Motor neuron (in vitro differentiated cells): ENCODE measurements around the gene SETBP1. TPM values are rescaled to one million over a fixed set of nuclear protein-coding genes. Genes with fewer than 3 reads are reported as not detected.

ENCODE experiments used
- ATAC-seq, 8 experiments: fragments of 200-7000 bp; cut with Tn5 transposase; replicated peaks in 6 of 8; 2 replicates each; pipeline ENCODE4 v1.8.0; 2021; ENCODE audit warnings: mild to moderate bottlenecking in 8 of 8, moderate library complexity in 8 of 8
- H3K27ac ChIP-seq, 2 donors: fragments of 250-450 bp; sonication (Bioruptor Pico); 2 replicates each; pipeline ENCODE4 v1.9.0; 2021; ENCODE audit warnings: antibody characterized with exemption in 2 of 2, mild to moderate bottlenecking in 2 of 2, moderate library complexity in 1 of 2
- H3K4me1 ChIP-seq, 2 donors: fragments of 250-450 bp; sonication (Bioruptor Pico); replicated peaks in 1 of 2; 2 replicates each; pipeline ENCODE4 v1.6.1; 2021; ENCODE audit warnings: antibody characterized with exemption in 2 of 2, mild to moderate bottlenecking in 2 of 2, moderate library complexity in 1 of 2
- H3K4me3 ChIP-seq, 5 donors: fragments of 250-450 bp; sonication (Bioruptor Pico); 2 replicates each; pipeline ENCODE4 v1.9.0; 2021; ENCODE audit warnings: antibody characterized with exemption in 5 of 5, mild to moderate bottlenecking in 5 of 5, moderate library complexity in 4 of 5
- WGBS, 10 experiments: fragments of 450-650 bp; shearing (Covaris generic); methylation state at CpG; one replicate each; pipeline ENCODE4 v1.0.0; 2022; 5-methylcytosine and 5-hydroxymethylcytosine counted together
- in situ Hi-C, 9 experiments: fragments of 400-800 bp; cut with MboI; loops; one replicate each; pipeline ENCODE4 v1.15.0; 2021; ENCODE audit warnings: low sequenced_read_pairs in 9 of 9, low pct_unique_long_range_greater_than_20kb in 2 of 9; ENCODE audit not compliant: unreplicated experiment in 9 of 9
- total RNA-seq, 8 experiments: library from RNA; unstranded; fragments of 300-600 nt; gene quantifications; 2 replicates each; pipeline versions ENCODE4 v1.2.3 to v1.2.4, GENCODE V29; 2022

SETBP1 gene
- total RNA-seq, 8 experiments from 2014 or later: 1.3 to 37.0 (median 27.5) TPM

GRCh38 chr18:44927127-44927849 lies 246.6 kb downstream of the SETBP1 start:
- Histone ChIP-seq H3K27ac (no peak overlapping the region), H3K4me1 (peaks cover 3 to 4% of the 10 kb centered on the region in 2 donors), H3K4me3 (no peak overlapping the region)
- peak in 3 of 8 experiments; percentile 36 to 69 (median 56) for ATAC-seq
- WGBS, 10 experiments: 20 to 93% (median 80%) methylated on average over 1 to 6 of the region's 6 CpGs; no CpG with 5 or more reads in 1 of the 10 experiments
- in situ Hi-C loops: no loop called here

GRCh38 chr18:44934901-44935300 lies 254.2 kb downstream of the SETBP1 start:
- in situ Hi-C loops: no loop called here
- Histone ChIP-seq H3K4me1 (peaks cover 33% of the 10 kb centered on the region in 2 donors), H3K4me3 (no peak overlapping the region), H3K27ac (no peak overlapping the region)
- peak in 6 of 8 experiments; percentile 51 to 78 (median 52) for ATAC-seq
- 86 to 100% (median 93%) methylated on average over 1 to 2 of the region's 2 CpGs; no CpG with 5 or more reads in 3 of the 10 experiments for WGBS, 10 experiments

GRCh38 chr18:44935455-44935854 lies 254.8 kb downstream of the SETBP1 start:
- in situ Hi-C loops: no loop called here
- Histone ChIP-seq H3K4me3 (no peak overlapping the region), H3K4me1 (peaks cover 33% of the 10 kb centered on the region in 2 donors), H3K27ac (no peak overlapping the region)
- no peak for ATAC-seq

GRCh38 chr18:44936485-44936884 lies 255.8 kb downstream of the SETBP1 start:
- Histone ChIP-seq H3K4me3 (no peak overlapping the region), H3K4me1 (peaks cover 33% of the 10 kb centered on the region in 2 donors), H3K27ac (no peak overlapping the region)
- no peak for ATAC-seq
- 50 to 100% (median 80%) methylated on average over 1 to 6 of the region's 6 CpGs; no CpG with 5 or more reads in 1 of the 10 experiments for WGBS, 10 experiments
- in situ Hi-C loops: no loop called here

- peaks cover 33% of the 10 kb centered on the region in 2 donors for H3K4me1 ChIP-seq
- H3K4me3 ChIP-seq: peak overlapping the region in 1 of 5 donors; percentile 11
- peak in 6 of 8 experiments; percentile 31 to 88 (median 81) for ATAC-seq
- peak overlapping the region; percentile 73 to 84 for H3K27ac ChIP-seq
- WGBS, 10 experiments: 0 to 67% (median 34%) methylated on average over 1 to 8 of the region's 12 CpGs; no CpG with 5 or more reads in 1 of the 10 experiments
- in situ Hi-C loops: no loop called here
Observed at GRCh38 chr18:44937960-44938719, 257.5 kb downstream of the SETBP1 start.

- 0 to 100% (median 68%) methylated on average over 1 to 4 of the region's 5 CpGs; no CpG with 5 or more reads in 2 of the 10 experiments for WGBS, 10 experiments
- peak overlapping the region; percentile 73 to 84 for H3K27ac ChIP-seq
- H3K4me1 ChIP-seq: peaks cover 33 to 39% of the 10 kb centered on the region in 2 donors
- H3K4me3 ChIP-seq: peak overlapping the region in 1 of 5 donors; percentile 11
- ATAC-seq: peak in 7 of 8 experiments; percentile 59 to 77 (median 71)
- in situ Hi-C loops: no loop called here
Observed at GRCh38 chr18:44938720-44939665, 258.3 kb downstream of the SETBP1 start.

GRCh38 chr18:44941516-44941915 lies 260.8 kb downstream of the SETBP1 start:
- no peak for ATAC-seq
- H3K27ac ChIP-seq: no peak overlapping the region
- in situ Hi-C loops: no loop called here
- H3K4me3 ChIP-seq: no peak overlapping the region
- peaks cover 38 to 39% of the 10 kb centered on the region in 2 donors for H3K4me1 ChIP-seq
- 63 to 100% (median 97%) methylated on average over 1 to 3 of the region's 3 CpGs for WGBS, 10 experiments

- H3K27ac ChIP-seq: no peak overlapping the region
- H3K4me1 ChIP-seq: peaks cover 37 to 38% of the 10 kb centered on the region in 2 donors
- no peak for ATAC-seq
- no peak overlapping the region for H3K4me3 ChIP-seq
- in situ Hi-C loops: no loop called here
- 40 to 100% (median 97%) methylated on average over 1 to 2 of the region's 2 CpGs for WGBS, 10 experiments
Observed at GRCh38 chr18:44942073-44942472, 261.4 kb downstream of the SETBP1 start.

GRCh38 chr18:44943311-44943881 lies 262.7 kb downstream of the SETBP1 start:
- peak in 5 of 8 experiments; percentile 4 to 36 (median 26) for ATAC-seq
- no peak overlapping the region for H3K27ac ChIP-seq
- H3K4me1 ChIP-seq: peaks cover 25 to 27% of the 10 kb centered on the region in 2 donors
- in situ Hi-C loops: no loop called here
- WGBS, 10 experiments: 59 to 100% (median 79%) methylated on average over 1 to 2 of the region's 2 CpGs; no CpG with 5 or more reads in 5 of the 10 experiments
- no peak overlapping the region for H3K4me3 ChIP-seq

- Histone ChIP-seq H3K4me1 (peaks cover 17 to 23% of the 10 kb centered on the region in 2 donors), H3K27ac (no peak overlapping the region), H3K4me3 (no peak overlapping the region)
- no peak for ATAC-seq
- in situ Hi-C loops: no loop called here
- 50 to 100% (median 100%) methylated on average over 1 of the region's 1 CpG; no CpG with 5 or more reads in 5 of the 10 experiments for WGBS, 10 experiments
Observed at GRCh38 chr18:44944461-44944860, 263.8 kb downstream of the SETBP1 start.

- peak in 6 of 8 experiments; percentile 38 to 92 (median 84) for ATAC-seq
- H3K4me1 ChIP-seq: peaks cover 17 to 23% of the 10 kb centered on the region in 2 donors
Observed at GRCh38 chr18:44945888-44946401, 265.3 kb downstream of the SETBP1 start.

More at GRCh38 chr18:44945888-44946401, 265.3 kb downstream of the SETBP1 start:
- Histone ChIP-seq H3K4me3 (no peak overlapping the region), H3K27ac (peak overlapping the region; percentile 29 to 35)
- in situ Hi-C loops: no loop called here
- 0 to 100% (median 45%) methylated on average over 1 to 4 of the region's 4 CpGs; no CpG with 5 or more reads in 3 of the 10 experiments for WGBS, 10 experiments
